M059J (cell line): ENCODE data around the gene VWA2. TPM values are rescaled to one million over a fixed set of nuclear protein-coding genes. Genes with fewer than 3 reads are reported as not detected.

Source experiments
- DNase-seq: peaks from one replicate; pipeline ENCODE4 v3.0.0-alpha.2; 2012; ENCODE audit warnings: low read depth
- total RNA-seq: library from RNA; depleted of rRNA; stranded (reverse); fragments of >200 nt; shearing (Covaris generic); gene quantifications from 2 replicates; pipeline ENCODE4 v1.2.3, GENCODE V29; 2014; rRNA removed

VWA2 gene
- total RNA-seq, 1 experiment from 2014 or later: not detected

- DNase-seq: no peak
Measured at GRCh38 chr10:114340816-114341215, 101.8 kb downstream of the VWA2 start.

Other genes starting within 250 kb of the VWA2 start
- 0.12 and 0.52 TPM in 2 replicates for gene ADRB1, start 195.4 kb upstream of the VWA2 start, total RNA-seq
- 7.8 and 9.1 TPM in 2 replicates for gene CCDC186, start 65.1 kb upstream of the VWA2 start, total RNA-seq
- not detected in 2 replicates for gene TDRD1, start 59.9 kb upstream of the VWA2 start, total RNA-seq
- gene AFAP1L2, start 165.2 kb downstream of the VWA2 start, total RNA-seq: 0.44 and 1.7 TPM in 2 replicates